Measurements from ENCODE around the gene MPHOSPH6.

The MPHOSPH6 gene

GRCh38 chr16:82152196-82152595, 17.8 kb downstream of the MPHOSPH6 start:
- TF ChIP-seq CTCF (conservative IDR thresholded peaks at IDR 0.05): no peak
- H3K27ac ChIP-seq: peak overlapping the region; percentile 84

- TF ChIP-seq CTCF (conservative IDR thresholded peaks at IDR 0.05): no peak
- peak overlapping the region; percentile 84 for H3K27ac ChIP-seq
Observed at GRCh38 chr16:82150549-82150948, 19.5 kb downstream of the MPHOSPH6 start.

- peak overlapping the region; percentile 84 for H3K27ac ChIP-seq
- TF ChIP-seq CTCF (conservative IDR thresholded peaks at IDR 0.05): no peak
Observed at GRCh38 chr16:82149536-82149935, 20.5 kb downstream of the MPHOSPH6 start.

GRCh38 chr16:82147546-82147945, 22.5 kb downstream of the MPHOSPH6 start:
- no peak overlapping the region for H3K27ac ChIP-seq
- no peak for TF ChIP-seq CTCF (conservative IDR thresholded peaks at IDR 0.05)

GRCh38 chr16:82146957-82147356, 23.1 kb downstream of the MPHOSPH6 start:
- no peak overlapping the region for H3K27ac ChIP-seq
- TF ChIP-seq CTCF (conservative IDR thresholded peaks at IDR 0.05): no peak

- no peak overlapping the region for H3K27ac ChIP-seq
- no peak for TF ChIP-seq CTCF (conservative IDR thresholded peaks at IDR 0.05)
Observed at GRCh38 chr16:82146556-82146955, 23.5 kb downstream of the MPHOSPH6 start.

GRCh38 chr16:82139286-82139571, 30.8 kb downstream of the MPHOSPH6 start:
- peak overlapping the region; percentile 66 for H3K27ac ChIP-seq

GRCh38 chr16:82138478-82139285, 31.3 kb downstream of the MPHOSPH6 start:
- peak overlapping the region; percentile 66 for H3K27ac ChIP-seq
- TF ChIP-seq CTCF (conservative IDR thresholded peaks at IDR 0.05): no peak
